ENCODE results near the gene SLAMF9.

The SLAMF9 gene

DNA sequence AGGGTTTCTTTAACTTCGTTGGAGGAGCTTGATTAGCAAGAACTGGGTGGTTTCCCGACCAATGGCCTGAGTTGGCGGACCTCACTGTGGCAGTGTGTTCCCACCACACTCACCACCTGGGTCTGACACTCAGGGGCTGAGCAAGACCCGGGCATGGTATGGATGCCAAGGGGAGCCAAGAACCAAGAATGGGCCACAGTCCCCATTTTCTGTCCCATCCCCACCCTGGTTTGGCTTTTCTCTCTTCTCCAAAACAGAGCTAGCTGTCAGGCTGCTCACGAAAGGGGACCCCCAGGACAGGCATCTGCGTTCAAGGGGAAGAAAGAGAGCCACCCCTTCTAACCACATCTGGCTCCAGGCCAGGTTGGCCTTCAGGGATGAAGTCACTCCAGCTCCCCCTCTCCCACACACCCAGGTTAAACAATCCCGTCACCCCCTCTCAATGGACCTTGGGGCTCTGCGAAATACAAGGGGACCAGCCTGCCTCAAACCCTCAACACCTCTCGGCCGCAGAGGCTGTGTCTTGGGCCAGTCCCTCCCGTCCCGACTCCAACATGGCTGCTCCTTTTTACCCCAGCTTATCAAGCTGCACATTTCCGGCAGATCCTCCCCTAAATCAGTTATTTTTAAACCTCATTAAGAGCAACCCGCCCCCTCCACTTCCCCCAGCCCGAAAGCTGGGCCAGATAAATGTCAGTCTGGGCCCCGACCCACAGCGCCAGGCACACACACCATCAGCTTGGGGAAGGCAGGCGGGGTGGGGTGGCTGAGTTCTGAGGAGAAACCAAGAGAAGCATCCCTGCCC is 32.1 kb downstream of the SLAMF9 start:
- TF ChIP-seq, protein P1, sequence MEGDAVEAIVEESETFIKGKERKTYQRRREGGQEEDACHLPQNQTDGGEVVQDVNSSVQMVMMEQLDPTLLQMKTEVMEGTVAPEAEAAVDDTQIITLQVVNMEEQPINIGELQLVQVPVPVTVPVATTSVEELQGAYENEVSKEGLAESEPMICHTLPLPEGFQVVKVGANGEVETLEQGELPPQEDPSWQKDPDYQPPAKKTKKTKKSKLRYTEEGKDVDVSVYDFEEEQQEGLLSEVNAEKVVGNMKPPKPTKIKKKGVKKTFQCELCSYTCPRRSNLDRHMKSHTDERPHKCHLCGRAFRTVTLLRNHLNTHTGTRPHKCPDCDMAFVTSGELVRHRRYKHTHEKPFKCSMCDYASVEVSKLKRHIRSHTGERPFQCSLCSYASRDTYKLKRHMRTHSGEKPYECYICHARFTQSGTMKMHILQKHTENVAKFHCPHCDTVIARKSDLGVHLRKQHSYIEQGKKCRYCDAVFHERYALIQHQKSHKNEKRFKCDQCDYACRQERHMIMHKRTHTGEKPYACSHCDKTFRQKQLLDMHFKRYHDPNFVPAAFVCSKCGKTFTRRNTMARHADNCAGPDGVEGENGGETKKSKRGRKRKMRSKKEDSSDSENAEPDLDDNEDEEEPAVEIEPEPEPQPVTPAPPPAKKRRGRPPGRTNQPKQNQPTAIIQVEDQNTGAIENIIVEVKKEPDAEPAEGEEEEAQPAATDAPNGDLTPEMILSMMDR (IDR thresholded peaks at IDR 0.05; ENCODE audit: low read depth, low read length) = no peak
- peak; percentile 50 to 64 for DNase-seq (ENCODE audit: low read depth in 2 of 2)
- H3K4me3 ChIP-seq (replicated peaks in 1 of 2; ENCODE audit: low read depth in 2 of 2, low read length in 2 of 2) = peak overlapping the region; percentile 96 to 98

DNA sequence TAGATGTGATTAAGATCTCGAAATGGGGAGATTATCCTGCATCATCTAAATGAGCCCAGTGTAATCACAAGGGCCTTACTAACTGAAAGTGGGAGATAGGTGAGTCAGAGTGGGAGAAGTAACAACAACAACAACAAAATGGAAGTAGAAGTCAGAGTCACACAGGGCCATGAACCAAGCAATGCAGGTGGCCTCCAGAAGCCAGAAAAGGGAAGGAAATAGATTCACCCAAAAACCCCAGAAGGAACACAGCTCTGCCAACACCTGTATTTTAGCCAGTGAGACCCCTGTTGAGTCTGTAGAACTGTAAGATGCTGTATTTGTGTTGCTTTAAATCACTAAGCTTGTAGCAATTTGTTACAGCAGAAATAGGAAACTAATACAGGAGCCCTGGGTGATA is 32.8 kb downstream of the SLAMF9 start:
- peak in 1 of 2 donors; percentile 42 for DNase-seq (ENCODE audit: low read depth in 2 of 2)
- H3K4me3 ChIP-seq (replicated peaks in 1 of 2; ENCODE audit: low read depth in 2 of 2, low read length in 2 of 2) = no peak overlapping the region
- TF ChIP-seq, protein P1 (IDR thresholded peaks at IDR 0.05; ENCODE audit: low read depth, low read length) = no peak

DNA sequence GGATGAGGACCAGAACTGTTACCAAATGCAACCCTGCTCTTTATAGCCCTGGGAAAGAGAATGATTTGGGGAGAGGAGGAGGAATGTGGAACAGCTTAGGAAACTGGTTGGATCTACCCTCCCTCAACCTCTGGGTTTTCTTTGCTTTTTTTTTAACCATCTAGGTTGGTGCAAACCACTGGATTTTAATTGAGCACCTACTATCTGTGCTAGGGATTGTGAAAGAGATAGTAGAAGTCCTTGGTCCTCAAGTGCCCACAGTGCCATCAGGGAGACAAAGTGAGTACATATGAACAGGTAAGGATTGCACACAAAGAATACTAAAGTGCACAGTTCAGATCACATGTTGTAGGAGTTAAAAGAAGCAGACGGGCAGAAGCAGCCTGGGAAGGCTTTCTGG is 33.4 kb downstream of the SLAMF9 start:
- DNase-seq (ENCODE audit: low read depth in 2 of 2) = no peak
- TF ChIP-seq, protein P1 (IDR thresholded peaks at IDR 0.05; ENCODE audit: low read depth, low read length) = no peak
- H3K4me3 ChIP-seq (replicated peaks in 1 of 2; ENCODE audit: low read depth in 2 of 2, low read length in 2 of 2) = no peak overlapping the region

DNA sequence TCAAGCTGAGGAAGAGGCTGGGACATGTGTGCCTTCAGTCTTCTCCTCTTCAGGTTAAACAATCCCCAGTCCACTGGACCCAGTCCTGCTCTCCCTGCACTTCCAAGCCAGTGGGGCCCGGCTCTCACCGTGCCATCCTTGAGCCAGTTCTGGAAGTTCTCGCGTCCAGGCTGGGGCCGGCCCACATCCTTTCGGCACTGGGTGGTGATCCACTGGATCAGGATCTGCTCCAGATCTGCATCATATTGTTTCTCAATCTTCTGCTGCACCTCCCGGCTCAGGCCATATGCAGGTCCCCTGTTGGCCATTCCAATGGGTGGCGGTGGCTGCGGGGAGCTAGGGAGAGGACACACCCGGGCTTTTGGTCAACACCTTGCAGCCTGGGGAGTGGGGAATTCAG is 33.8 kb downstream of the SLAMF9 start:
- TF ChIP-seq, protein P1 (IDR thresholded peaks at IDR 0.05; ENCODE audit: low read depth, low read length) = no peak
- no peak overlapping the region for H3K4me3 ChIP-seq (replicated peaks in 1 of 2; ENCODE audit: low read depth in 2 of 2, low read length in 2 of 2)

DNA sequence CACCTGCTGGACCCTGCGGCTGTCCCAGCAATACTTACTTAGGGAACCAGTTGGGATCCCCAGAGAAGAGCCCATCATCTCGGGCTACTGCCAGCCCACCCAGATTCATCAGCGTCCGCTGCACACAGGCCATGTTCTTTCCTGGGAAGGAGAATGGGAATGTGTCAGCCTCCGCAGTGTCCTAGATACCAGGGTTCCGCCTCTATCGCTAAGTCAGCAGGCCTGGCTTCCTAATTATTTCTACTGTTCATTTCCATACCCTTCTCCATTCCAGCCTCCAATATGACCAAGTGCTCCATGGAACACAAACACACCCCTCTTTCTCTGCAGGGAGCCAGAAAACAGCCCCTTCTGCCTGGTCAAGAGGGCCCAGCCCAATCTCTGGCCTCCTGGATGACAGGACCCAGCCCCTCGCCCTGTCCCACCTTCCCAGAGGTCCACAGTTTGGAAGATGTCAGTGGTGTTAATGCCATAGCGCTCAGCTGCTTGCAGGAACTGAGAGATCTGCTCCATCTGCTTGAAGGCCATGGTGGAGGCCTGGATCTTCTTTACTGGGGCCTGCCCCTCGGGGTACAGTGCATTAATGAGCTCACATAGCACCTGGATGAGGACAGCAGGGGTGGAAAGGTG is 34.7 kb downstream of the SLAMF9 start:
- no peak for DNase-seq (ENCODE audit: low read depth in 2 of 2)
- H3K4me3 ChIP-seq (replicated peaks in 1 of 2; ENCODE audit: low read depth in 2 of 2, low read length in 2 of 2) = no peak overlapping the region
- TF ChIP-seq, protein P1 (IDR thresholded peaks at IDR 0.05; ENCODE audit: low read depth, low read length) = no peak

More for the DNA sequence above, 33.8 kb downstream of the SLAMF9 start:
- DNase-seq (ENCODE audit: low read depth in 2 of 2) = no peak

DNA sequence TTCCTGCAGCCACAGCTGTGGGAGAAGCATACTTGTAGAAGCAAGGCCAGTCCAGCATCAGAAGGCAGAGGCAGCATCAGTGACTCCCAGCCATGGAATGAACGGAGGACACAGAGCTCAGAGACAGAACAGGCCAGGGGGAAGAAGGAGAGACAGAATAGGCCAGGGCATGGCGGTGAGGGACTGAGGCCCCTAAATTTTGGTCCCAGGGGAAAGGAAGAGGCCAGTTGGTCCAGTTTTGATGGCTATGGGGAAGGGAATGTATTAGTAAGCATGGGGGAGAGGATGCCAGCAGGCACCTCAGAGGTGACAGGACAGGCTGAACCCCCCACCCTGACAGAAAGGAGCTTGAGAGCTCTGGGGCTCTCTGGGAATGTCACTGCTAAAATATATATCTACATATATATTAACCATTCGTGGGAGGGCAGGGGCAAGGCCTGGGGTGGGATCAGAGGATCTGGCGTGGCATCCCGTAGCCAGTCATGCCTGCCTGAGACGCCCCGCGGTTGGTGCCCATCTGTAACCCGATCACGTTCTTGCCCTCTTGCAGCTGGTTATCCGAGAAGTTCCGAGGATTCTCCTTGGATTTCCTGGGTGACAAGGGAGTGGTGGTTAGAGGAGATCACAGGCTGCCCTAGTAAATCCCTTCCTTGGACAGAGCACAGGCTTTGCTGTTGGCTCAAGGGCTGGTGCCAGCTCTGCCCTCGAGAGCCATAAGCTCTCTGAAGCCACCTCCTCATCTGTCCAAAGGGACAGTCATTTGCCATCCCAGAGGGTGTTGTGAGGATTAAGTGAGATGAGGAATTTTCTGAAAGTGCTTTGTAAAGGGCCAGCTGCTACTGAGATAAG is 35.5 kb downstream of the SLAMF9 start:
- TF ChIP-seq, protein P1 (IDR thresholded peaks at IDR 0.05; ENCODE audit: low read depth, low read length) = no peak
- no peak for DNase-seq (ENCODE audit: low read depth in 2 of 2)
- H3K4me3 ChIP-seq (replicated peaks in 1 of 2; ENCODE audit: low read depth in 2 of 2, low read length in 2 of 2) = no peak overlapping the region
